Measurements from ENCODE around the gene ARHGAP23.
"Not testable (repeated sequence)": the region's sequence is repeated elsewhere in the genome, so short reads cannot be mapped to it uniquely, and the experiment has no call there.

The ARHGAP23 gene

DNA sequence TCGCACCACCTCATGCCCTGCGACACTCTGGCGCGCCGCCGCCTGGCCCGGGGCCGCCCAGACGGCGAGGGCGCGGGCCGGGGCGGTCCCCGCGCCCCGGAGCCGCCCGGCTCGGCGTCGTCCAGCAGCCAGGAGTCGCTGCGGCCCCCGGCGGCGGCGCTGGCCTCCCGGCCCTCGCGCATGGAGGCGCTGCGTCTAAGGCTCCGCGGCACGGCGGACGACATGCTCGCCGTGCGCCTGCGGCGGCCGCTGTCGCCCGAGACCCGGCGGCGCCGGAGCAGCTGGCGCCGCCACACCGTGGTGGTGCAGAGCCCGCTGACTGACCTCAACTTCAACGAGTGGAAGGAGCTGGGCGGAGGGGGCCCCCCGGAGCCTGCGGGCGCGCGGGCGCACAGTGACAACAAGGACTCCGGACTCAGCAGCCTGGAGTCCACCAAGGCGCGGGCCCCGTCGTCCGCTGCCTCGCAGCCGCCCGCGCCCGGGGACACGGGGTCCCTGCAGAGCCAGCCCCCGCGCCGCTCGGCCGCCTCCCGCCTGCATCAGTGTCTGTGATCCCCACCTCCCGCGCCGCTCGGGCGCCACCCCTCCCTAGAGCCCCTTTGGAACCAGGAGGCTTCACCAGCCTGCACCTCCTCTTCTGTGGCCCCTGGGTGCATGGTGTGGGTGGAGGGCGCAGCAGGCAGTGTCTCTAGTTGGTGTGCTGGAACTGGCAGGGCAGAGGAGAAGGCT is 82.3 kb downstream of the ARHGAP23 start:
- TF ChIP-seq ARNTL (CRISPR knock-in tag; IDR thresholded peaks at IDR 0.05; ENCODE audit: borderline replicate concordance, low read depth) (no peak), RARB (CRISPR knock-in tag; IDR thresholded peaks at IDR 0.05) (no peak), CSRNP3 (CRISPR knock-in tag; IDR thresholded peaks at IDR 0.05) (no peak), CSDC2 (CRISPR knock-in tag; IDR thresholded peaks at IDR 0.05) (no peak), TOX (CRISPR knock-in tag; IDR thresholded peaks at IDR 0.05; ENCODE audit: borderline replicate concordance) (no peak), SNAI2 (CRISPR knock-in tag; IDR thresholded peaks at IDR 0.05) (no peak), PATZ1 (CRISPR knock-in tag; IDR thresholded peaks at IDR 0.05; ENCODE audit: borderline replicate concordance) (no peak), ZNF565 (CRISPR knock-in tag; conservative IDR thresholded peaks at IDR 0.05; ENCODE audit: low read depth) (no peak), ZFP3 (CRISPR knock-in tag; IDR thresholded peaks at IDR 0.05) (no peak), OSR1 (CRISPR knock-in tag; IDR thresholded peaks at IDR 0.05) (no peak), TCF4 (CRISPR knock-in tag; IDR thresholded peaks at IDR 0.05; ENCODE audit: borderline replicate concordance) (no peak), ESRRG (CRISPR knock-in tag; IDR thresholded peaks at IDR 0.05) (no peak)
- ATAC-seq = peak; percentile 20

DNA sequence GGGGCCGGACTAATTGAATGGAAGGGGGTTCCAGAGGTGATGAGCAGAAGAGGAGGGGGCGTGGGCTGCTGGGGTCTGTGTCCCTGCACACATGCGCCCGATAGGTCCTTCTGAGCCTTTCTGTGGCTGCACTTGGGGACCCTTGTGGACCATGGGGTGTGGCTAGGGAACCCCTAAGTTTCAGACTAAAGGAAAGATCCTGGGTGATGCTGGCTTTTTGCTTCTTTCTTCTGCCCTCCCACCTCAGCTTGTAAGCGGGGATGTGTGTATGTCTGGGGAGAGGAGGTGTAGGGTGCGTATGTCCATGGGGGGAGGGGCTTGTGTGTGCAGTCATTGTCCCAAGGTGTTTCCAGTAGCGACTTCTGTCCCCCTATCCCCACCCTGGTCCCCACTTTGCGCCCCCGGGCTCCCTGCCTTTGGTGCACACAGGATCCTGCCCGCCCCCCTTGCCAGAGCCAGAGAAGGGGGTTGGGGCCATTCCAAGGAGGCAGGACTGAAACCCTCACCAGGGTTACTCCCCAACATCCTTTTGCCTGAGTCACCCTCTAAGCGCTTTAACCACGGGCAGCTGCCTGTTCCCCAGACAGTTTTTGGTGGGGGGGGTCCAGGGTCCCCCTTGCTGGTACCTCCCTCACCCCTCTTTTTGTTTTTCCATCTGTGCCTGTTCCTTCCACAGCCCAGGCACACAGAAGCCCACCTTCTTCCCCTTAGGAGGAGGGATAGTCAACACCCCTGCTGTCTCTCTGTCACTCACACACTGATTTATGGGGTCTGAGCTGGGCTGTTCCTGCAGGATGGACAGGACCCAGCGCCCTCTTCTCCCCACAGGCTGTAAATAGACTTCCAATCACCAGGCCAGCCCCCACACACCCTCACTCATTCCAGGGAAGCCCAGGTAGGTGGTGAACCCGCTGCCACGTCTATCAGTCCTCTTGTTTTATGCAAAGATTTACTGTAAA is 83.2 kb downstream of the ARHGAP23 start:
- ATAC-seq = peak; percentile 46
- no peak for TF ChIP-seq ZC3H10 (CRISPR knock-in tag; IDR thresholded peaks at IDR 0.05)
- TF ChIP-seq OSR1 (CRISPR knock-in tag; IDR thresholded peaks at IDR 0.05) = no peak
- TF ChIP-seq PATZ1 (CRISPR knock-in tag; IDR thresholded peaks at IDR 0.05; ENCODE audit: borderline replicate concordance) = peak; percentile 12; the same call in 1 of the 2 replicates
- no peak for TF ChIP-seq GLIS3 (CRISPR knock-in tag; IDR thresholded peaks at IDR 0.05)
- no peak for TF ChIP-seq BACH2 (CRISPR knock-in tag; IDR thresholded peaks at IDR 0.05; ENCODE audit: borderline replicate concordance)

GRCh38 chr17:38512473-38513058 is 84.3 kb downstream of the ARHGAP23 start:
- ATAC-seq = no peak
- TF ChIP-seq TCF4 (CRISPR knock-in tag; IDR thresholded peaks at IDR 0.05; ENCODE audit: borderline replicate concordance) (no peak), TOX (CRISPR knock-in tag; IDR thresholded peaks at IDR 0.05; ENCODE audit: borderline replicate concordance) (no peak), ZFP3 (CRISPR knock-in tag; IDR thresholded peaks at IDR 0.05) (no peak), ISL1 (CRISPR knock-in tag; IDR thresholded peaks at IDR 0.05) (no peak)

DNA sequence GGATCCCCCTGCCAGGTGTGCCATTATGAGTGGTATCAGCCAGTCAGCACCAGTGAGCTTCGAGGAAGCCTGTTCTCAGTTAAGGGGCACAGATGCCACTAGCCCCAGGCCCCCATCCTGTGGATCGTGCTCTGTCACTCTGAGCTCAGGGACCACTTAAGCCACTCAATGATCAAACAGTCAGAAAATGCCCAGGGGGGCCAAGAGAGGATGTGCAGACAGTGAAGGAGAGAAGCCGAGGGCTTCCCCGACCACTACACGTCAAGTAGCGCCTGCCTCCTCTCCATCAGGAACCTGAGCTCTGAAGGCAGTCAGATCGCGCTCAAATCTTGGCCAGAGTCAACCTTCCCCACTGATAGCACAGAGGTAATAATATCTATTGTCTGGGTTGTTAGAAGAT is 98.3 kb downstream of the ARHGAP23 start:
- not testable (repeated sequence) for ATAC-seq

GRCh38 chr17:38528141-38528540 is 99.9 kb downstream of the ARHGAP23 start:
- not testable (repeated sequence) for ATAC-seq

DNA sequence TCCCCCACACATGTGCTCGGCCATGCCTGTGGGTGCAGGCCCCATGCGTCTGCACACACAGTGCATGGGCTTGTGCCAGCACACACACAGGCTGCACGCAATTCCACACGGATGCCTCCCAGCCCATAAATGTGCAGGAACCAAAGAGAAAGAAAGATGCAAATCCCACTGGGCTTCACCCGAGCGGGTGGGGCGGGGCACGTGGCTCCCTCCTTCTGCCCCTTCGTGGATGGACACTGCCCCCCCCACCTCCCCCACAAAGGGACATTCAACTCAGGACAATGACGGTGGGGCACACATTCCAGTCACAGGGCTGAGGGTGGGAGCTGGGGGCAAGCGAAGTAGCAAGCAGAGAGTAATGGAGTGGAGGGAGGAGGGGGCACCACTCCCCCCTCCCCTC is 102.6 kb downstream of the ARHGAP23 start:
- not testable (repeated sequence) for ATAC-seq

- not testable (repeated sequence) for ATAC-seq
These were observed 103.5 kb downstream of the ARHGAP23 start for GRCh38 chr17:38531761-38532160.

All from SK-N-SH treated with all-trans-retinoic acid at 6 μM for 48 hours (cell line).